Body of pancreas (tissue), 4 donors: ENCODE results near the gene TEAD1.

Experiments used
- POLR2A ChIP-seq, 3 donors: fragments of 450-650 bp; IDR thresholded peaks; one replicate each; pipeline ENCODE4 v1.6.1; 2016; ENCODE audit warnings: antibody characterized with exemption in 3 of 3, mild to moderate bottlenecking in 2 of 3
- TF ChIP-seq, protein P1 (sequence below), 7 experiments: fragments of 450-650 bp in 4 of 7; fragments of 200-600 bp in 3 of 7; sonication (generic) in 3 of 7; IDR thresholded peaks; one replicate each; pipeline ENCODE4 v1.5.1; 2016 to 2019; ENCODE audit warnings: antibody characterized with exemption in 7 of 7

DNA sequence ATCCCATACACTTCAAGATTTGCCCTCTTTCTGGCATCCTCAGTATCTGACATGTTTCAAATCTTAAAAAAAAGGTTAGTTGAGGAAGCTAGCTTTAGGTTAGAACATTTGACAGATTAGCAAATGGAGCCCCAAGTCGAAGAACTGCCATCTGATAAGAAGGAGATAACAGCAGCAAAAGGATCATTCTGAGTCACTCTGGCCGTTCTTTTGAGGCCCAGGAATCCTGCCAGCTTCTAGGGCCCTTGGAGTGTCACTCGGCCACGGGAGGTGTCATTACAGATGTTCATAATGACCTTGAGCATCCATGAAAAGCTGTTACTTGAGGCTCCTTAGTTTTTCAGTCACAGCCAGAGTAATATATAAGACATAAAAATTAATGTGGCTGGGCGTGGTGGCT, 202.8 kb downstream of the TEAD1 start:
- TF ChIP-seq POLR2A (IDR thresholded peaks at IDR 0.05), result no peak
- TF ChIP-seq, protein P1, sequence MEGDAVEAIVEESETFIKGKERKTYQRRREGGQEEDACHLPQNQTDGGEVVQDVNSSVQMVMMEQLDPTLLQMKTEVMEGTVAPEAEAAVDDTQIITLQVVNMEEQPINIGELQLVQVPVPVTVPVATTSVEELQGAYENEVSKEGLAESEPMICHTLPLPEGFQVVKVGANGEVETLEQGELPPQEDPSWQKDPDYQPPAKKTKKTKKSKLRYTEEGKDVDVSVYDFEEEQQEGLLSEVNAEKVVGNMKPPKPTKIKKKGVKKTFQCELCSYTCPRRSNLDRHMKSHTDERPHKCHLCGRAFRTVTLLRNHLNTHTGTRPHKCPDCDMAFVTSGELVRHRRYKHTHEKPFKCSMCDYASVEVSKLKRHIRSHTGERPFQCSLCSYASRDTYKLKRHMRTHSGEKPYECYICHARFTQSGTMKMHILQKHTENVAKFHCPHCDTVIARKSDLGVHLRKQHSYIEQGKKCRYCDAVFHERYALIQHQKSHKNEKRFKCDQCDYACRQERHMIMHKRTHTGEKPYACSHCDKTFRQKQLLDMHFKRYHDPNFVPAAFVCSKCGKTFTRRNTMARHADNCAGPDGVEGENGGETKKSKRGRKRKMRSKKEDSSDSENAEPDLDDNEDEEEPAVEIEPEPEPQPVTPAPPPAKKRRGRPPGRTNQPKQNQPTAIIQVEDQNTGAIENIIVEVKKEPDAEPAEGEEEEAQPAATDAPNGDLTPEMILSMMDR (IDR thresholded peaks at IDR 0.05), result no peak
